HAP-1 (cell line): ENCODE results near the gene EMC8.
"Not testable (repeated sequence)": the region's sequence is repeated elsewhere in the genome, so short reads cannot be mapped to it uniquely, and the experiment has no call there.

Experiments used
- DNase-seq, 2 experiments: peaks; one replicate each; pipeline ENCODE4 v3.0.0-alpha.2; 2016 to 2020; ENCODE audit warnings: low spot score in 2 of 2
- H3K27me3 ChIP-seq: fragments of 250-450 bp; sonication (Bioruptor Pico); 2 replicates; pipeline ENCODE4 v1.5.1; 2020; ENCODE audit warnings: low read depth, mild to moderate bottlenecking, moderate library complexity
- H3K36me3 ChIP-seq: fragments of 250-450 bp; sonication (Bioruptor Pico); replicated peaks from 2 replicates; pipeline ENCODE4 v1.5.1; 2020; ENCODE audit warnings: mild to moderate bottlenecking
- H3K4me1 ChIP-seq: fragments of 250-450 bp; sonication (Bioruptor Pico); 2 replicates; pipeline ENCODE4 v1.5.1; 2020; ENCODE audit warnings: mild to moderate bottlenecking
- H3K4me3 ChIP-seq: fragments of 250-450 bp; sonication (Bioruptor Pico); 2 replicates; pipeline ENCODE4 v1.5.1; 2020; ENCODE audit warnings: mild to moderate bottlenecking, moderate library complexity
- H3K9me3 ChIP-seq: fragments of 250-450 bp; sonication (Bioruptor Pico); 2 replicates; pipeline ENCODE4 v1.5.1; 2020; ENCODE audit warnings: mild to moderate bottlenecking, moderate library complexity
- in situ Hi-C: fragments of 300-500 bp; cut with MboI; formaldehyde crosslinking; loops from 3 replicates; pipeline ENCODE4 v1.14.3; 2020; ENCODE audit warnings: low sequenced_read_pairs, inconsistent platforms, mixed read lengths

Gene EMC8

GRCh38 chr16:85829171-85829719 lies 29.9 kb upstream of the EMC8 start:
- no peak for DNase-seq
- Histone ChIP-seq H3K9me3 (no peaks in the 10 kb centered on the region), H3K4me3 (no peak overlapping the region), H3K36me3 (no peaks in the 10 kb centered on the region), H3K27me3 (peaks cover 30% of the 10 kb centered on the region), H3K4me1 (no peaks in the 10 kb centered on the region)
- in situ Hi-C loops = loop anchor here (10.0 kb wide), 2 partner anchors 186 to 686 kb away; partner anchors contain the start of gene FOXF1

DNA sequence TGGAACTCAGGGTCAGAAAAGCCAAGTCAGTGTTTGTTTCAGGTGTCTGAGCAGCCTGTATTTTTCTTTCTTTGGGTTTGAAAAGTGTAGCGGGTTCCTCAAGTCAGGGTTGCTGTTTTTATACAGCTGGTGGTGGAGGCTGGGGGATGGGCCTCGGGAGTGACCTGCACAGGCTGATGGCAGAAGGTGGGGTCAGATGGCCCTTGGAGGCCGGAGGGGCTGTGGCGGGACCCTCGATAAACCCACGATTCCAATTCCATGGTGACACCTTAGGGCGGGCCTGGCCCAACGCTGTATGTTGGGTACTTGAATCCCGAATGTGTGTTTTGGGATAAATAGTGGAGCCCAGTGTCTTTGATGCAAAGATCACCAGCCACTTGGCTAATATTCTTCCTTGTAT lies 28.8 kb upstream of the EMC8 start:
- no peaks in the 10 kb centered on the region for H3K4me1 ChIP-seq
- H3K4me3 ChIP-seq = no peak overlapping the region
- no peaks in the 10 kb centered on the region for H3K9me3 ChIP-seq
- in situ Hi-C loops = loop anchor here (10.0 kb wide), 2 partner anchors 187 to 687 kb away; partner anchors contain the start of gene FOXF1
- no peaks in the 10 kb centered on the region for H3K36me3 ChIP-seq
- H3K27me3 ChIP-seq = peaks cover 30% of the 10 kb centered on the region
- DNase-seq = no peak

GRCh38 chr16:85826686-85827247 lies 27.4 kb upstream of the EMC8 start:
- H3K9me3 ChIP-seq = no peaks in the 10 kb centered on the region
- DNase-seq = no peak
- in situ Hi-C loops = loop anchor here (10.0 kb wide), 2 partner anchors 188 to 688 kb away; partner anchors contain the start of gene FOXF1
- peaks cover 30% of the 10 kb centered on the region for H3K27me3 ChIP-seq
- no peak overlapping the region for H3K4me3 ChIP-seq
- H3K36me3 ChIP-seq = no peaks in the 10 kb centered on the region
- no peaks in the 10 kb centered on the region for H3K4me1 ChIP-seq

DNA sequence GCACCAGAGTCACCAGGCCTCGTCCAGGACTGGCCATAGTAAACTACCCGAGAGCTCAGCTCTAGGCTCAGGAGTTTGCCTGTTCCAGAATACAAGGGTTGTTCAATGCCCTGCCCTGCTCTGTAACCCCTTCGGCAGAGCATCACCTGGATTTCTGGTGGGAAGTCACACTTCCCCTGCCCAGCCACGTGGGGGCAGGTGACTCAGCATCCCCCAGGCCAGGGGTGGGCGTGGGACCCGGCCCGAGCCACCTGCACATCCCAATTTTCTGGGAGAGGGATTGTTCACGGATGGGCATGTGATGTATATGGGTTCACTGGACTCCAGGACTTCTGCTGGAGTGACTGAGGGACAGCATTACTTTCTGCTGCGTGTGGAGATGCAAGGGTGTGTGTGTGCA lies 26.0 kb upstream of the EMC8 start:
- in situ Hi-C loops = loop anchor here (10.0 kb wide), 2 partner anchors 189 to 689 kb away; partner anchors contain the start of gene FOXF1
- Histone ChIP-seq H3K4me1 (no peaks in the 10 kb centered on the region), H3K36me3 (no peaks in the 10 kb centered on the region), H3K27me3 (peaks cover 29% of the 10 kb centered on the region), H3K9me3 (no peaks in the 10 kb centered on the region), H3K4me3 (no peak overlapping the region)
- DNase-seq = no peak

DNA sequence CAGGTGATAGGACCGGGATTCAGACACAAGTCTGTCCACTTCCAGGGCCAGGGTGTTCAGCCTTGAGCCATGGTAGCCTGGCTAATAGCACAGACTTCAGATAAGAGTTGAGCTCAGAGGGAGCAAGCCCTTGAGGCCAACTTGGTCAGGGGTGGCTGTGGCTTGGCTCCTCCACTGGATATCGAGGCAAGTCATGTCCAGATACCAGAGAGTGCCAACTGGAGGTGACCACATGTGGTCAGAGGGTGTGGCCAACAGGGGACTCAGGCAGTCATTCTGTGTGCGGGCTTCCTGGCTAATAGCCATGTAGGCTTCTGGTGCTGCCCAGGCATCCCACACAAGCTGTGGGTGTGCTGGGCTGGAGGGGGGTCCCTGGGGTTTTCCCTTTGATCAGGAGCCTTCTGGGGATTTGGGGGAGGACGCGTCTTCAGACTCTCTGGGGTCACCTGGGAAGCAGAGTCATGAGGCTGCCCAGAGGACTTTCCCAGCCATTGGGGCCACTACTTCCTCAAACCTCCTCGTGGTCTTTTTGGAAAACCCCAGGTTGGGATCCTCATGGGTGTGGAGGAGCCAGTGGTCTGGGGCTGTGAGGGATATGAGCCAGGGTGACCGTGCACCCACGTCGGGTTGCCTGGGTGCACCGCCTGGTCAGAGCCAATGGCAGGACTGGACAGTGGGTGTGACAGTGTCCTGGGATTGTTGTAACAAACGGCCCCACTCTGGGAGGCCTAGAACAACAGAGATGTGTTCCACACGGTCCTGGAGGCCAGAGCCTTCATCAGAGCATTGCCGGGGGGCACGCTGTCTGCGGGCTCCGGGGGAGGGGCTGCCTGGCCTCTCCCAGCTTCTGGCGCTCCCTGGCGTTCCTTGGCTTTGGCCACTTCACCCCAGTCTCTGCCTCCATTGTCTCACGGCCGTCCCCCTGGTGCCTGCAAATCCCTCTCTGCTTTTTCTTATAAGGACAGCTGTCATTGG lies 25.1 kb upstream of the EMC8 start:
- Histone ChIP-seq H3K27me3 (peaks cover 21% of the 10 kb centered on the region), H3K9me3 (no peaks in the 10 kb centered on the region), H3K36me3 (no peaks in the 10 kb centered on the region), H3K4me1 (no peaks in the 10 kb centered on the region), H3K4me3 (no peak overlapping the region)
- no peak for DNase-seq
- in situ Hi-C loops = loop anchor here (5.0 to 10.0 kb wide), 3 partner anchors 163 to 690 kb away; partner anchors contain the start of gene FOXF1

GRCh38 chr16:85823328-85823920 lies 24.1 kb upstream of the EMC8 start:
- Histone ChIP-seq H3K27me3 (peaks cover 16% of the 10 kb centered on the region), H3K4me1 (no peaks in the 10 kb centered on the region), H3K36me3 (no peaks in the 10 kb centered on the region), H3K4me3 (no peak overlapping the region), H3K9me3 (no peaks in the 10 kb centered on the region)
- DNase-seq = no peak
- in situ Hi-C loops = loop anchor here (5.0 to 10.0 kb wide), 3 partner anchors 164 to 691 kb away; partner anchors contain the start of gene FOXF1

DNA sequence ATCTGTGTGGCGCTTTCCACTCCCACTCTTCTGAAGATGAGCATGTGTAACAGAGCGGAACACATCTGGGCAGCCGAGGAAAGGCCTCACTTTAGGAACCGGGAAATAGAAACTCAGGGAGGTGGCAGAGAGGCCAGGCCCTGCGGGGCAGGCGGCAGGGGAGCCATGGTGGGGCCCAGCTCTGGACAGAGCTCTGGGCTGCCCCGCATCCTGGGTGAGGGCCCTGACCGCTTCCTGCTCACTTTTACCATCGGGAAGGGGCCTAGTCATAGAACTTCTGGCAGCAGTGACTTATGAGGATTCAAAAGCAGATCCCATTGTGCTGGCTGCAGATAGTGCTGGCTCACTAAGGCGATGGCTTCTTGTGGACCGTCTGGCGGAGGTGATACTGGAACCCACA lies 22.8 kb upstream of the EMC8 start:
- DNase-seq = no peak
- no peak overlapping the region for H3K4me3 ChIP-seq

DNA sequence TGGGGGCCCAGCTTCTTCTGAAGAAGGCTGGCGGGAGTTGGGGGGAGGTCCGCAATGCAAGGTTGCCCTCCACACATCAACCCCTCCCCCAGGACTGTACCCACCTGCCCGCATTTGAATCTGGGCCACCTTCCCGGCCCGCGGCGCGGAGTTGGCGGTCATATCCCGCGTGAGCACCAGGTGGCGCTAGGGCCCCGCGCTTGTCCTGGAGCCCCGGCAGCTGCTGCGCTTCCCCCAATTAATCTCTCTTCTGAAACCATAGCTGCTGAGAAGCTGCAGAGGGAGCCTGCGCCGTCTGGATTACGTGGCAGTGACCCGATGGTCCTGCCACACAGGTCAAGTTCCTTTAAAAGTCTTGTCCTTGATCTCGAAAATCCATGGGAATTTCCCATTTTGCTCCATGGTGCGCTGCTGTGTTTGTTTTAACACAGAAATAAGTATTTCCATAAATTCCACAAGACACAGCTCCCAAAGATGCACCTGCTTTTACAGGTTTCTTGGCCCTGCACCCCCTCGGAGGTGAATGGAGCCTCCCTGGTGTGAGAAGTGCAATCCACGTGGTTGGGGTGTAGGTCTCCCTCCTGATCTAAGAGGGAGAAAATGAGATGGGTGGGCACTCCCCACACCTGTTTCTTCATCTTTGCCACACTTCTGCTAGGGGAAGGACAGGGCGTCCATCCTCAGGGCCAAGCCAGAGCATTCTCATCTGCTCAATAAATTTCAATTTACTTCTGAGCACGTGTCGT lies 22.2 kb upstream of the EMC8 start:
- Histone ChIP-seq H3K4me3 (no peak overlapping the region), H3K4me1 (no peaks in the 10 kb centered on the region), H3K9me3 (no peaks in the 10 kb centered on the region), H3K36me3 (no peaks in the 10 kb centered on the region), H3K27me3 (peaks cover 6% of the 10 kb centered on the region; the same call in 1 of the 2 replicates)
- in situ Hi-C loops = loop anchor here (5.0 to 10.0 kb wide), 3 partner anchors 166 to 693 kb away; partner anchors contain the start of gene FOXF1
- peak; percentile 79 to 84 for DNase-seq

More for the DNA sequence above, 22.8 kb upstream of the EMC8 start:
- no peaks in the 10 kb centered on the region for H3K36me3 ChIP-seq
- peaks cover 10% of the 10 kb centered on the region for H3K27me3 ChIP-seq
- in situ Hi-C loops = loop anchor here (5.0 to 10.0 kb wide), 3 partner anchors 165 to 693 kb away; partner anchors contain the start of gene FOXF1
- H3K4me1 ChIP-seq = no peaks in the 10 kb centered on the region
- H3K9me3 ChIP-seq = no peaks in the 10 kb centered on the region

- Histone ChIP-seq H3K27me3 (peaks cover 6% of the 10 kb centered on the region; the same call in 1 of the 2 replicates), H3K4me1 (no peaks in the 10 kb centered on the region), H3K4me3 (no peak overlapping the region), H3K9me3 (no peaks in the 10 kb centered on the region), H3K36me3 (no peaks in the 10 kb centered on the region)
- no peak for DNase-seq
- in situ Hi-C loops = loop anchor here (5.0 to 10.0 kb wide), 3 partner anchors 167 to 694 kb away; partner anchors contain the start of gene FOXF1
Measured at GRCh38 chr16:85820604-85821372, 21.4 kb upstream of the EMC8 start.

- Histone ChIP-seq H3K4me1 (no peaks in the 10 kb centered on the region), H3K27me3 (peaks cover 7% of the 10 kb centered on the region; the same call in 1 of the 2 replicates), H3K9me3 (no peaks in the 10 kb centered on the region), H3K4me3 (no peak overlapping the region), H3K36me3 (no peaks in the 10 kb centered on the region)
- no peak for DNase-seq
- in situ Hi-C loops = loop anchor here (5.0 to 10.0 kb wide), 3 partner anchors 168 to 695 kb away; partner anchors contain the start of gene FOXF1
Measured at GRCh38 chr16:85819771-85820170, 20.4 kb upstream of the EMC8 start.

DNA sequence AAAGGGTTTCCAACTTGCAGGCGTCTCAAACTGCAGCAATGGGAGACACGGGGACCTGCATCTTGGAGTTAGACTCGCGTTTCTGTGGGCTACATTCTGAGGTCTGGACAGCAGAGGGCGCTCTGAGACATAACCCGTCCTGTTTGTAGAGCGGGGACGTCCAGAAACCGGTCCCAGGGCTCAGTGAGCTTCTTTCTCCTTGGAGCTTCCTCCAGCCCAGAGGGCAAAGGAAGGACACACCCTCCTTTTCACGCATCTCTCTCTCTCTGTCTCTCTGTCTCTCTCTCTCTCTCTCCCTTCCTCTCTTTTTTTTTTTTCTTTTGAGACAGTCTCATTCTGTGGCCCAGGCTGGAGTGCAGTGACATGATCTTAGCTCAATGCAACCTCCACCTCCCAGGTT lies 19.9 kb upstream of the EMC8 start:
- H3K36me3 ChIP-seq = no peaks in the 10 kb centered on the region
- in situ Hi-C loops = no loop called here
- peak; percentile 58 to 93 for DNase-seq
- H3K4me3 ChIP-seq = no peak overlapping the region
- H3K9me3 ChIP-seq = no peaks in the 10 kb centered on the region
- peaks cover 9% of the 10 kb centered on the region; the same call in 1 of the 2 replicates for H3K27me3 ChIP-seq
- no peaks in the 10 kb centered on the region for H3K4me1 ChIP-seq

- H3K4me3 ChIP-seq, H3K9me3 ChIP-seq, DNase-seq, H3K4me1 ChIP-seq, in situ Hi-C loops, H3K36me3 ChIP-seq: not testable (repeated sequence)
- peaks cover 19% of the 10 kb centered on the region; the same call in 1 of the 2 replicates for H3K27me3 ChIP-seq
Measured at GRCh38 chr16:85817195-85817594, 17.9 kb upstream of the EMC8 start.
